Measurements from ENCODE around the gene PMVK. TPM values are rescaled to one million over a fixed set of nuclear protein-coding genes. Genes with fewer than 3 reads are reported as not detected.
A peak's percentile ranks its signal among the peaks of the same experiment; 100 is the strongest.

Gene PMVK
- total RNA-seq, 1 donor = 11.7 TPM

GRCh38 chr1:154948079-154948478, 11.6 kb upstream of the PMVK start:
- no peak for TF ChIP-seq CTCF (IDR thresholded peaks at IDR 0.05; ENCODE audit: insufficient read depth, low read length)
- no peak overlapping the region for H3K4me3 ChIP-seq (ENCODE audit: low read depth, low read length)
- DNase-seq (ENCODE audit: low read depth) = no peak

GRCh38 chr1:154945962-154946850, 9.7 kb upstream of the PMVK start:
- DNase-seq (ENCODE audit: low read depth) = no peak
- H3K4me3 ChIP-seq (ENCODE audit: low read depth, low read length) = no peak overlapping the region
- TF ChIP-seq CTCF (IDR thresholded peaks at IDR 0.05; ENCODE audit: insufficient read depth, low read length) = no peak

DNA sequence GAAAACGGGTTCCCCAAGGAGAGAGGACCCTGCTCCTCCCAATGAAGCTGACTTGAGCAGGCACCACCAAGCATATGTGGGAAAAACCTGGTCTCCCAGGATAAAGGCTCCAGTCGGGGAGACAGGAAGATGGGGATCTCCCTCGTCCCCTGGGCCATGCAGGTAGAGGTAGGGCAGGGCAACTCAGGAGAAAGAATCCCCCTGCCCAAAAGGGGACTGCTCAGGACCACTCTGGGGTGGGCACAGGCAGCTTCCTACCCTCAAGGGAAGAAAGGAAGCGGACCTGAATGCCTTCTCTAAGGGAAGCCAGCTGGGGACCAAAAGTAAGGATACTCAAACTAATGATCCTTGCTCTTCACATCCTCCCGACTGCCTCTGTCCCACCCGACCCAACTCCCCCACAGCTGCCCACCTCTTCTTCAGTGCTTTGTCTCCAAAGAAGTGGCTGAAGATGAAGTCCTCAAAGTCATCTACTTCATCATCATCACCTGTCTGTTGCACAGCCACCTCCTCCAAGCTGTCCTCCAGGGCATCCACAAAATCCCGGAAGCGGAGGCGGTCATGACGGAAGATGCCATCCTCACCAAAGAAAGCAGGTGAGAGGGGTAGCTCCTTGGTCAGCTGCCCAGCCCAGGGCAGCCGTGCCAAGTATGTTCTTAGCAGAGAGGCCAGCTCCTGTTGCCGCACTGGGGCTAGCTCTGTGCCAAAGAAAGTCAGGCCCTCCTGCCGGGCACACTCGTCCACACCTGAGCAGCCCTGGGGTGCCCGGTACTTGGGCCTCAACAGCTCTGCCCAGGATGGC, 8.8 kb upstream of the PMVK start:
- no peak overlapping the region for H3K4me3 ChIP-seq (ENCODE audit: low read depth, low read length)
- TF ChIP-seq CTCF (IDR thresholded peaks at IDR 0.05; ENCODE audit: insufficient read depth, low read length) = no peak
- no peak for DNase-seq (ENCODE audit: low read depth)

GRCh38 chr1:154944401-154945159, 8.1 kb upstream of the PMVK start:
- DNase-seq (ENCODE audit: low read depth) = no peak
- no peak for TF ChIP-seq CTCF (IDR thresholded peaks at IDR 0.05; ENCODE audit: insufficient read depth, low read length)
- no peak overlapping the region for H3K4me3 ChIP-seq (ENCODE audit: low read depth, low read length)

- peak; percentile 30 for DNase-seq (ENCODE audit: low read depth)
- no peak overlapping the region for H3K4me3 ChIP-seq (ENCODE audit: low read depth, low read length)
- TF ChIP-seq CTCF (IDR thresholded peaks at IDR 0.05; ENCODE audit: insufficient read depth, low read length) = peak; percentile 79
Measured at GRCh38 chr1:154943649-154944400, 7.3 kb upstream of the PMVK start.

Data from fibroblast of the aortic adventitia (primary cell).